Measurements from ENCODE around the gene BCKDHB. TPM values are rescaled to one million over a fixed set of nuclear protein-coding genes. Genes with fewer than 3 reads are reported as not detected.

The BCKDHB gene
- total RNA-seq, 2 donors from 2014 or later: 15.4 to 15.6 TPM

DNA sequence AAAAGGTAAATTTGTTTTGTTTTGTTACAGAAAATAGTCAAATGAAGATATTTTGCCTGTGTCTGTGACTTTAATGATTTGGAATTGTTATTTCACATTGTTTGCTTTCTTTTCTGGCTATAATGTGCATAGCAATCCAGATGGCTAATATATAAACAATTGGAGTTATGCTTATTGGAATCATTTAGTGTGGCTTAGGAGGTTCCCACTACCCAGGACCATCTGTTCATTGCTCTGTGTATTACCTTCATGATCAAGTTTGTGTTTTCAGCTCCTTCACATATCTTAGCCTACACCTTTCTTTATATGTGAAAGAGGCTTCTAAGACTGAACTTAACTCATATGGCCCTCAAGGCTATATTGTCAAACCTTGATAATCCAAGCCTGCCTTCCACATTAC is 232.9 kb downstream of the BCKDHB start:
- intact Hi-C loops (cut with DNase I): loop anchor here in 1 of 2 donors (10.0 kb wide), 1 partner anchor 125 kb away; no protein-coding TSS in a partner anchor
- ATAC-seq (no peak), DNase-seq (no peak)

DNA sequence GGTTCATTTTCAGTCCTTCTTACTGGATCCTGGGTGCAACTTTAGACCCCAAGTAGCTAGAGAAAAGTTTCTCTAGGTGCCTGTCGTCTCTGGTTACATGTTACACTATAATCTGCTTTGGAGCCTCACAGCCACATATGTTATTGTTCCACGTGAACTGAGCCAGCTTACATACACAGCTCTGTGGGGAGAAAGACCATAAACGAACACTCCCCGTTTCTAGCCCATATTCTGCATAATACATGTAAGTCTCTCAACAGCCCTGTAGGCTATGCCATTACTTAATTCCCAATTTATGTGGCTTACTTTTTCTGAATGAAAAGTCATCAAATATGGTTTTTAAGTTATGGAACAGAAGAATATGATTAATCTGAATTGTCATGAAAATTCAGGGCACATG is 233.8 kb downstream of the BCKDHB start:
- DNase-seq (no peak), ATAC-seq (no peak)
- intact Hi-C loops (cut with DNase I): no loop called here

DNA sequence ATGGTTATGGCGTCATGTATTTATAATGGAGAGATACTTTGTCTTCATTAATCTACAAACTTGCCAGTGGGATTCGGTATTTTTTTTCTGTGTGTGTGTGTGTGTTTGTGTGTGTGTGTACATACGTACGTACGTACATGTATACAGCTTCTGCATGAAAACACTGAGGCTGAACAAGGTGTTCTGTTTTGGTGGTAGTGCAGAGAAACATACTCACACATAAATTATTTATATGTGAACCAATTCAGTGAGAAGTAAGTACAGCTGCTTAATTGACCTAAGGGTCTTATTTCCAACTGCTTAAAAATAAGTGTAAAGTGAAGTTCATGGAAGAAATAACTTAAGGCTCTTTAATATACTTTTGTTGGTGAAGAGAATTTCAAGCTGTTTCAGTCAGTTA is 234.2 kb downstream of the BCKDHB start:
- no peak for DNase-seq
- intact Hi-C loops (cut with DNase I): no loop called here
- ATAC-seq: no peak

DNA sequence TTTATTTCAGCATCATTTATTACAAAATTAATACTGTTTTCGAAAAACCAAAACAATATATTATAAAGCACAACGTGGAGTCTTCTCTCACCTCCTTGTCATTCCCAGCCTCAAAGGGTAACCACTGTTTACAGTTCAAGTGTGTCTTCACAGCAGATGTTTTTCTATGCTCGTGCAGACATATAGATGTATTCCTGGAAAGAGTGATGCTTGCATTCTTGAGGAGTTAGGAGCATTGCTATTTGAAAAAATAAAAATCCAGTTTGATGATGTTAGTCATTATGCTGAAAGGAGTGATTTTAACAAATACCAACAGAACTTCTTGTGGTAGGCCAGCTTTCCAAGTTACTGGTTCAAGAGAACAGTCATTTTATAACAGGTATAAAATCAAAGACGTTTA is 234.9 kb downstream of the BCKDHB start:
- intact Hi-C loops (cut with DNase I): no loop called here
- no peak for DNase-seq
- ATAC-seq: no peak

DNA sequence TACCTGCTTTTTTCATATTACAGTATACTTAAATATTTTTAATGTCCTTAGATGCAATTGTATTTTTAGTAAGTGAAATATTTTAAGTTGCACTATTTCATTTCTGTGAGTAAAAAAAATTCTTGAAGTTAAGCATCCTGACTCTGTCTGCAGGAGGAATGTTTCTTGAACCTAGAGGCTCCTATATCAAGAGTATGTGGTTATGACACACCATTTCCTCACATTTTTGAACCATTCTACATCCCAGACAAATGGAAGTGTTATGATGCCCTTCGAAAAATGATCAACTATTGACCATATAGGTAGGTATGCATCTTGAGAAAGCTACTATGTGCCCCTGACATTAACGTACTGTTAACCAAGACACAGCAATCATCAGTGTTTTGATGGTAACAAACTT is 237.0 kb downstream of the BCKDHB start:
- DNase-seq (no peak), ATAC-seq (no peak)
- intact Hi-C loops (cut with DNase I): no loop called here

DNA sequence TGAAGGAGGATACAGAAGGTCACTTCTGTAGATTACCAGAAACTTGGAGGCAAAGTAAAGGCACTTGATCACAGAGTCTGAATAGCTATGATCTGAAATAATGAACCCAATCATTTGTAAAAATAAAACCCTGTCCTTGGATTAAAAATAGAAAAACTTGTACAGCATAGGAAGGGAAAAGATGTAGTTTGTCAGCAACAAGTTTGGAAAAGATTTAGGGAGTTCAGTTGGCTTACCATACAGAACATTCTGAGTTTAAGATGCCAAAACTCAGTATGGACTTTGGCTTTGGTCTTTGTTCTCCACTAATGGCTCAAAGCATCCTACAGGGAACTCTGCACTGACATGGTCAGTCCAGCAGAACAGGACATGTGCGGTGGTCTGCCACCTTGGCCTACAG is 240.6 kb downstream of the BCKDHB start:
- intact Hi-C loops (cut with DNase I): no loop called here
- ATAC-seq (no peak), DNase-seq (no peak)

DNA sequence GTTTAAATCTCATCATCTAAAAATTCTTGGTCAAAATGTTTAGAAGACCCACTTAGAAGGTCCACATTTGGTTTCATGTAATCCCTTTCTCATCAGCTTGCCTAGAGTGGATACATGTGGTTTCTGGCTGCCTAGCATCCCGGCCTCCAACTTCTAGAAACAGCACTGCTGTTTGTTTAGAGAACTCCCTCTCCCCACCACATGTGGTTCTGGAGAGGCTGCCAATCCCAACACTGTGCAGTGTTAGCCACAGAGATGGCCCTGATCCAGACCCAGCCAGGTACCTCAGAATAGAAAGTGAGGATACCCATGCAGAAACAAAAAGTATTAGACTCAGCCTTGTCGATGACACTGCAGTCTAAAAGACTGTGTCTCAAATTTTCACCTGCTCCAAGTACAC is 241.8 kb downstream of the BCKDHB start:
- intact Hi-C loops (cut with DNase I): no loop called here
- DNase-seq: no peak
- ATAC-seq: peak in 1 of 2 donors; percentile 32

DNA sequence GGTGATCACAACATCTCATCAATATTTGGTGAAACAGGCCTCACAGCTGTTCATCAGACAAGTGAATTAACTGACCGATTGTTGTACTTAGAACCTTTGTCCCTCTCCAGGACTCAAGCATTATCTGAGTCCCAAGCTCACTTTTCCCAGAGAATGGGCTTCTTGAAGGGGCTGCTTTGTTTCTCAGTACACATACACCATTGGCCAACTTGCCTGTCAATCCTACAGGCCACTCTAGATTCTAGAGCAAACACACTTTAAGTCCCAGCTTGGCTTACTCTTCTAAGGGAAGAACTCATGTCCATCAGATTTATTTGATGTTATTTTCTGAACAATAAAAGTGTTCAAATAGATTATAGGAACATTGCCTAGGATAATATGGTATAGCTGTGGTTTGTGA is 249.5 kb downstream of the BCKDHB start:
- ATAC-seq (no peak), DNase-seq (no peak)
- intact Hi-C loops (cut with DNase I): no loop called here

DNA sequence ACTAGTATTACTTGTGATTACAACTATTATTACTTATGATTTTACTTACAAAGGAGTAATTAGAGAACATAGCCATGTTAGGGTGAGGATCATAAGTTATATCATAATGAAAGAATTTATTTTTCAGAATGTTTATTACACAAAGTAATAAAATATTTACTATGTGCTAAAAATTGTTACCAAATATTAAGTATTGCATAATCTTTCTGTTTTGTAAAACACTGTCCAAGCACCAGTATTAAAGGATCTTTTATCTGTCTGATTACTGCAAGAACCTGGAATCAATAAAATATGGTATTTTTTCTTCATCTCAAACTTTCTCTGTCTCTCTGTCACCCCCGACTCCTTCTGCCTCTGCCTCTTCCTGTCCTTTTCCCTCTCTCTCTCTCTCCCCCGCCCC is 250.1 kb downstream of the BCKDHB start:
- ATAC-seq: no peak
- intact Hi-C loops (cut with DNase I): no loop called here
- DNase-seq: no peak

DNA sequence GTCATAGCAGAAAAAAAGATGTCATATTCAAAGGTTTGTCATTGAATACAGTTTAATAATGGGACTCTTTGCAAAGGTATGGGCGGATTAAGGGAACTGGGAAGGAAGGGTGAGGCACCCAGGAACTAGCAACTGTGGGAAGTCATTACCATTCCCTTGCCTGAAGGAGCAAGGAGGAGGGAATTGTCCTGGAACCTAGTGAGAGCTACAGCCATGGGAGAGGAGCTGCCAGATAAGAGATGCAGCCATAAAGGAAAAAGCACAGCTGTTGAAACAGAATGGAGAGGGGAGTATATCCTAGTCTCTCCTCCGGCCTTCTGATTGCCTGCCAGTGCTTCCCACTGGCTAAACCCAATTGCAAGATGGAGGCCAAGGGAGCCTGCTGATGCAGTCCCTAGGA is 250.6 kb downstream of the BCKDHB start:
- intact Hi-C loops (cut with DNase I): no loop called here
- DNase-seq (no peak), ATAC-seq (no peak)

DNA sequence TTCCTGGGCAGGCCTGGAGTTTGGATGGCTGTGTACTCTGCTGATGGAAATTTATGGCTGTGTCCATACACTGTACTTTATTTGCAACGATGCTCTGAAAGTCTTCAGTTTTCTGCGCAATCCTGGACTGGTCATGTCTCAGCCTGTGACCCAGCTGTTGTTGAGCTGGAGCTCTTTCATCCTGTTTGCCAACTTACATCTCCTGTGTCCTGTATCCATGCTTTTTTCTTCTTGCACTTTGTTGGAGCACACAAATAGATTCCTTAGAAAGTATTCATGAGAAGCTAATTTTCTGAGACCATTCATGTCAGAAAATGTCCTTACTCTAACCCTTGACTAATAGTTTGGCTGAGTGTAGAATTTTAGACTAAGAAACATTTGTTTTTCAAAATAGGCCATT is 251.2 kb downstream of the BCKDHB start:
- ATAC-seq (peak in 1 of 2 donors; percentile 65), DNase-seq (no peak)
- intact Hi-C loops (cut with DNase I): no loop called here

DNA sequence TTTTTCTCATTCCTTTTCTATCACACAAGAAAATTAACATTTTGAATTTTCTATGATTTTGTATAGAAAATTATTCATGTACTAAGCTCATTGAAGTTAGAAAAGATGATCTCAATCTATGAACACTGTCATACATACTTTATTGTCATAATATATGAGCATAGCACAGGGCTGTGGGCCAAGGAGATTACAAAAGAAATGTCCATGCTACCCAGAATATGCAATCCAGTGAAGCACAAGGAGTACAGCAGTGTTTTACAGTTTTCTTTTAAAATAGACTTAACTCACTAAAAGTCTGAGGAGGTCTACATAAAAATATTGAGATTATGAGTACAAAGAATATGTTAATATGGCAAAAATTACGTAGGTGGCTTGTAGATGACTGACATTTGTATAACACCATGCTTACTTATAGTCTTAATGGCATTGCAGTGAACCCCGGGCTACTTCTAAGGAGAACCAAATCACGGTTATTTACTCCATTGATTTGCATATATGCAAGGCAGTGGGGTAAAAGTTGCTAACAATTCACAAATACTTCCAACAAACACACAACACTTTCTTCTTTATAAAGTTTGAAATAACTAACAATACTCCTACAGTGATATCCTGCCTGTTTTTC is 257.1 kb downstream of the BCKDHB start:
- DNase-seq: no peak
- no peak for ATAC-seq
- intact Hi-C loops (cut with DNase I): no loop called here

DNA sequence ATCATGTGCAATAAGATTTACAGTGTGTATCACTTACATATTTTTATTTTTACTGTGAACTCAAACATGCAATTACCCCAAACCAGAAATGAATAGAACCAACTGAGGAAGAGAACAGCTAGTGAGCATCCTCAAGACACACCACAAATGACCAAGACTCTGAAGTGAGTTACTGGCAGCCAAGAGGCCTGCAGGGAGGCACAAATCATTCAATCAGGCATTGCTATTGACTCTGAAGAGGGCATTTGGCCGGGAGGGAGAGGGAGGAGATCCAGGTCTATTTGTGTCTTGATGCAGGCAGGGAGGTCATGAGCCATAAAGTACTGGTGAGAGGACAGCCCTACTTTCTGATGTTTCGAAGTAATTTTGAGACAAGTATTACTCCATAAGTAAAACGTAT is 257.7 kb downstream of the BCKDHB start:
- DNase-seq: no peak
- intact Hi-C loops (cut with DNase I): no loop called here
- no peak for ATAC-seq

DNA sequence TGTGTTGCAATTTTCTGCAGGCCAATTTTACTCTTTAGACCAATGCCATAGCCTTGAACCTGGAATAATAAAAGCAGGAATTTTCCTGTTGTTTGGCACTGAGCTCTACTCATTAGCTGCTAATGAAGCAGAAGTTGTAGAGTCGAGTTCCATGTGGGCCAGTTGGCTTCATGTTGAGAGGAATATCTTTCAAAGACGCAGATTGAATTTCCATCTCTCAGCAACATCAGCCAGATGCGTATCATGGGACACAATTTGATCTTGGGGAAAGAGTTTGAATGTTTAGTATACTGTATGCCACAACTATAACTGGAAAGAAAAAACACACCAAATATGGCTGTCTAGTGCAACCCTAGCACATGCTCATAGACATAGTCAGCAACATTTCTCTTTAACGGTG is 259.6 kb downstream of the BCKDHB start:
- intact Hi-C loops (cut with DNase I): no loop called here
- ATAC-seq (peak in 1 of 2 donors; percentile 5), DNase-seq (no peak)

DNA sequence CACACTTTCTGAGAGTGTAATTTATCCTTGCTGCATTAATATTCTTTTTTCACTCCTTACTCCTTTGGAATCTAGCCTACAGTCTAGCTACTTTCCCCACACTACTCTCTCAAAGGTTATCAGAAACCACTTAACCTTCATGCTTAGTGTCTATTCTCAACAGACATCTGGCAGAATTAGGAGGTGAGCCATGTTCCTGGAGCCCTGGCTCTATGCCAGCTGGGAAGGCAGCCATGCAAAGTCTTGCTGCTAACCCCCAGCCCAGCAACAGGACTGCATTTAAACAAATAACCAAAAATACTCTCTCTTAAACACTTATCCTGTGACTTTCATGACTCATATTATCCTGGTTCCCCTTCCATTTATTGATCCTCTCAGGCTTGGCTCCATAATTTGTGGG is 260.2 kb downstream of the BCKDHB start:
- ATAC-seq: peak; percentile 90 to 91
- intact Hi-C loops (cut with DNase I): no loop called here

DNA sequence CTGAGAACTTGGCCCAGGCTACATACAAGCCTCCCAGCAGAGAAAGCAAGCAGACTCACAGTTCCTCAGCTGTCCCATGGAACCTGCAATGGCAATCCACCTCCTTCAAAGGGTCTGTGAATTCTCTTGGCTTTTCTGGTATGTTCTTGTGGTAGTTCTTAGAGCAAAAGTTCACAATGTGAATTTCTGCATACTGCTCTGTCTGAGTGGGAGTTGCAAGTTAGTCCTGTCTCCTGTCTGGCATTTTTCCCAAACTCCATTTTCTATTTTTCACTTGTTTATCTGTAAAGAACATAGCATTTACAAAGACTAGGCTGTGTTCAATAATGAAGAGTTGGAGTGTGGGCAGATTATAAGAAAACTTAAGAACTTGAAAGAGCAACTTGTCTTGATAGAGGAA is 269.9 kb downstream of the BCKDHB start:
- ATAC-seq (no peak), DNase-seq (no peak)
- intact Hi-C loops (cut with DNase I): no loop called here

More for the DNA sequence above, 260.2 kb downstream of the BCKDHB start:
- DNase-seq: peak; percentile 65

DNA sequence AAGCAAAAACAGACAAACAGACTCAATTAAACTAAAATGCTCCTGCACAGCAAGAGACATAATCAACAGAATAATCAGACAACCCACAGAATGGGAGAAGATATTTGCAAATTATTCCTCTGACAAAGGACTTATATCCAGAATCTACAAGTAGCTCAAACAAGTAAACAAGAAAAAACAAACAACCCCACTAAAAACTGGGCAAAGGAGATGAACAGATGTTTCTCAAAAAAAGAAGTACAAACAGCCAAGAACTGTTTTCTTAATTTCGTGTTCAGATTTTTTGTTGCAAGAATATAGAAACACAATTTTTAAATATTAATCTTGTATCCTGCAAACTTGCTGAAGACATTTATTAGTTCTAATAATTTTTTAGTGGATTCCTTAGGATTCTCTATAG is 274.1 kb downstream of the BCKDHB start:
- intact Hi-C loops (cut with DNase I): no loop called here
- DNase-seq (no peak), ATAC-seq (no peak)

DNA sequence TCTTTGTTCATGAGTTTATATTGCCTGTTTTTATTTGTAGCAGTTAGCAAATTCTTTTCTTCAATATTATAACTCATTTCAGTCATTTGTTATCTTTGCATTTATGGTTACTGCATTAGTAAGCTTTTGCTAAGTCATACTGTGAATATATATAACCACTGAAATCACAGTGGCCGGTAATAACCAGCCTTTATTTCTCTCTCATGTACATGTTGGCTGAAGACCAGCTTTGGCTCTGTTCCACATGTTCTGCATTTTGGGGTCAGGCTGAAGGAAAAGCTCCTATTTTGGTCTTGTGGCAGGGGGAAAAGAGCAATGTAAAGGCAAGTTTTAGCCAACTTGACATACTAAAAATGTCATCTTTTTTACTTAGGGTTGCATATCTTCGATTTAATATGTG is 276.3 kb downstream of the BCKDHB start:
- intact Hi-C loops (cut with DNase I): no loop called here
- DNase-seq (no peak), ATAC-seq (no peak)

DNA sequence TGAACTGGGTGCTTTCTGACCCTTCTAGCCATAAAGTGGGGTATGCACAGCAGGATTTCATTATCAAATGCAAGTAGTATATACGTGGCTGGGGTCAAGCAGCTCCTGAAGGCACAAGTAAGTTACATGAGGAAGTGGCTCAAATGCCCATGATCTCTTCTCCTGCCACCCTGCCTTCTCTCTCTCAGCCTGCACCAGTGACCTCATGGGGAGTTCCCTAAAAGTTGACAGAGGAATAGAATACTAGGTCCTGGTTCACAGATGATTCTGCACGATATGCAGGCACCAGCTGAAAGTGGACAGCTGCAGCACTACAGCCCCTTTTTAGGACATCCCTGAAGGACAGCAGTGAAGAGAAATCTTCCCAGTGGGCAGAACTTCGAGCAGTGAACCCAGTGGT is 282.0 kb downstream of the BCKDHB start:
- DNase-seq (no peak), ATAC-seq (no peak)
- intact Hi-C loops (cut with DNase I): no loop called here
